Measurements from ENCODE around the gene DOK4. TPM values are rescaled to one million over a fixed set of nuclear protein-coding genes. Genes with fewer than 3 reads are reported as not detected.
"Not testable (repeated sequence)": the region's sequence is repeated elsewhere in the genome, so short reads cannot be mapped to it uniquely, and the experiment has no call there.

Gene DOK4
- total RNA-seq, 3 donors from 2014 or later, result 68.4 to 143 (median 101) TPM

DNA sequence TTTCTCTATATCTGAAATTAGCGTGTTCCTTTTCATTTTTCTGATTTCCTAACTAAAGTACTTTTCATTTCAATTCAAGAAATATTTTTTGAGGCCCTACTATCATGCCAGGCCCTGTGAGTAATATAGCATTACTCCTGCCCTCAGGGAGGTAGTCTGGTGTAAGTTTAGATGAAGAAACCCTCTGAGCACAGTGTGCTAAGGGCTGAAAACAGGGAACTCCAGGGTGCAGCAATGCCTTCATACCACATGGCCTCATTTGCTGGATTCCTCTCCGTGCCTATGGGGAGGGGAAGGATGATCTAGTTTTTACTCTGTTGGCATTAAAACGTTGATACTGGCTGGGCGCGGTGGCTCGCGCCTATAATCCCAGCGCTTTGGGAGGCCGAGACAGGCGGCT, 34.3 kb downstream of the DOK4 start:
- H3K4me1 ChIP-seq (ENCODE audit: low read depth), result no peaks in the 10 kb centered on the region
- TF ChIP-seq, protein P1, sequence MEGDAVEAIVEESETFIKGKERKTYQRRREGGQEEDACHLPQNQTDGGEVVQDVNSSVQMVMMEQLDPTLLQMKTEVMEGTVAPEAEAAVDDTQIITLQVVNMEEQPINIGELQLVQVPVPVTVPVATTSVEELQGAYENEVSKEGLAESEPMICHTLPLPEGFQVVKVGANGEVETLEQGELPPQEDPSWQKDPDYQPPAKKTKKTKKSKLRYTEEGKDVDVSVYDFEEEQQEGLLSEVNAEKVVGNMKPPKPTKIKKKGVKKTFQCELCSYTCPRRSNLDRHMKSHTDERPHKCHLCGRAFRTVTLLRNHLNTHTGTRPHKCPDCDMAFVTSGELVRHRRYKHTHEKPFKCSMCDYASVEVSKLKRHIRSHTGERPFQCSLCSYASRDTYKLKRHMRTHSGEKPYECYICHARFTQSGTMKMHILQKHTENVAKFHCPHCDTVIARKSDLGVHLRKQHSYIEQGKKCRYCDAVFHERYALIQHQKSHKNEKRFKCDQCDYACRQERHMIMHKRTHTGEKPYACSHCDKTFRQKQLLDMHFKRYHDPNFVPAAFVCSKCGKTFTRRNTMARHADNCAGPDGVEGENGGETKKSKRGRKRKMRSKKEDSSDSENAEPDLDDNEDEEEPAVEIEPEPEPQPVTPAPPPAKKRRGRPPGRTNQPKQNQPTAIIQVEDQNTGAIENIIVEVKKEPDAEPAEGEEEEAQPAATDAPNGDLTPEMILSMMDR (IDR thresholded peaks at IDR 0.05), result no peak
- H3K36me3 ChIP-seq (ENCODE audit: low read depth), result peaks cover 9% of the 10 kb centered on the region
- no peak for DNase-seq
- intact Hi-C loops (cut with DNase I, micrococcal nuclease), result no loop called here
- no peak overlapping the region for H3K4me3 ChIP-seq
- no peaks in the 10 kb centered on the region for H3K9me3 ChIP-seq
- no peak for ATAC-seq

DNA sequence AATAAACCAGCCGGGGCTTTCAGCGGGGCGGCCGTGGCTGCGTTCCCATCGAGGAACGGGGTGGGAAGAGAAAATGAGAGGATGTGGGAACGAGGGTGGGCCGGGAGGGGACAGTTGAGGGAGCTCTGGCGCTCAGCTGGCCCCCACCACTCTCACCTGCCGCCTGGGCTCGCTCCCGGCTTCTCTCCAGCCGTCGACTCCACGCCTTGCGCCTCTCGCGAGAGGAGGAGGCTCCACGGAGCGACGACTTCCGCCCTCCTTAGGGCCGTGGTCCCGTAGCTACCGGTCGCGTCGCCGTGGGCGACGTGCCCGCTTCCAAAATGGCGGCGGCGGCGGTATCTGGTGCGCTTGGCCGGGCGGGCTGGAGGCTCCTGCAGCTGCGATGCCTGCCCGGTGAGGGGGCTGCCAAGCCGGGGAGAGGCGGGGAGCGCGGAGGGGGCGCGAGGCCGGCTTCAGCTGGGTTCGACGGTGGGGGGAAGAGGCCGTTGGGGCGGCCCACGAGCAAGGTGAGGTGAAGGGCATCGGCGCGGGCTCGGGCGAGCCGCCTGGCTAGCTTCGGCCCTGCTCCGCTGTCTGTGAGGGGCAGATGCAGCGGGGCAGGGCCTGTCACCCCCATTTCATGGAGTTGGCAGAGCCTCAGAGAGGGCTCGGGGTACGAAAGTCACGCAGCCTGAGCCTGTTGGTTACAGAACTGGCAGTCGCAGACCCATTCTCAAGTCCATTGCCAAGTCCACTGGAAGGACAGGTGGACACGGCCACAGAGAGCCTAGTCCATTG, 38.9 kb downstream of the DOK4 start, which contains the start of the genes CIAPIN1 and COQ9:
TSS of gene CIAPIN1 (minus strand) at position 200 of the 777 bp plus-strand sequence. CDS start 6,457 bp downstream, outside the sequence.
TSS of gene COQ9 (plus strand) at position 294 of the 777 bp plus-strand sequence. CDS start at position 321, 27 bp downstream.
- H3K4me3 ChIP-seq, result peak within 1 kb of the TSS; percentile 86
- no peaks in the 10 kb centered on the region for H3K9me3 ChIP-seq
- ATAC-seq (peak; percentile 99), DNase-seq (peak; percentile 95 to 97 (median 97))
- H3K36me3 ChIP-seq (ENCODE audit: low read depth), result no peaks in the 10 kb centered on the region
- no peaks in the 10 kb centered on the region for H3K4me1 ChIP-seq (ENCODE audit: low read depth)
- intact Hi-C loops (cut with DNase I, micrococcal nuclease), result no loop called here
- TF ChIP-seq, protein P1 (IDR thresholded peaks at IDR 0.05), result no peak

DNA sequence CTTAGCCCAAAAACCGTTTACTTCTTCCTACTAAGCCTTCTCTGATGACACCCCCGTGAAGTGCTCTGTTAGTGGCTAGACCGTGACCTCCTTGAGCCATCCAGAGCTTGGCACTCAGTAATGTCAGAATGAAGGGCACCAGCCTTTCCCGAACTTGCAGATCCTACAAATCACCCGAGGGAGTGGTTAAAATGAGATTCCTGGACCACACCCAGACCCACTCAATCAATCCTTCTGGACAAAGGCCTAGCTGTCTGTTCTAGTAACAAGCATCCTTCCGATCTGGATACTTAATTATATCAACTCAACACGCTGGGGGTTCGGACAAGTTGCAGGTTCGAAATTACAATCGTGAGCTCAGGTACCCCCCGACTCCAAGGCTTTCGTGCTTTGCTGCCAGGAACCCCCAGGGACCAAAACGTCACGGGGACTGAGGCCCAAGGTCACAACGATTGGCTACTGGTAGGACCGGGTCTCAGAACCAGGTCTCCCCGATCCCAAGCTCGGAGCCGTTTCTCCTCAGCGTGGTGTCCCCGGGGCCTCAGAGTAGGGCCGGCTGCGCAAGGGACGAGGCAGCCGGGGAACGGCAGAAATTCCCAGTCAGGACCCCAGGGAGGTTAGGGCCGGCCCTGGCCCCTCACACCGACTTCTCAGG, 39.6 kb downstream of the DOK4 start:
- TF ChIP-seq, protein P1 (IDR thresholded peaks at IDR 0.05), result no peak
- Histone ChIP-seq H3K4me3 (peak overlapping the region; percentile 86), H3K4me1 (ENCODE audit: low read depth) (no peaks in the 10 kb centered on the region), H3K9me3 (no peaks in the 10 kb centered on the region), H3K36me3 (ENCODE audit: low read depth) (no peaks in the 10 kb centered on the region)
- intact Hi-C loops (cut with DNase I, micrococcal nuclease), result no loop called here
- DNase-seq (no peak), ATAC-seq (peak; percentile 39)

DNA sequence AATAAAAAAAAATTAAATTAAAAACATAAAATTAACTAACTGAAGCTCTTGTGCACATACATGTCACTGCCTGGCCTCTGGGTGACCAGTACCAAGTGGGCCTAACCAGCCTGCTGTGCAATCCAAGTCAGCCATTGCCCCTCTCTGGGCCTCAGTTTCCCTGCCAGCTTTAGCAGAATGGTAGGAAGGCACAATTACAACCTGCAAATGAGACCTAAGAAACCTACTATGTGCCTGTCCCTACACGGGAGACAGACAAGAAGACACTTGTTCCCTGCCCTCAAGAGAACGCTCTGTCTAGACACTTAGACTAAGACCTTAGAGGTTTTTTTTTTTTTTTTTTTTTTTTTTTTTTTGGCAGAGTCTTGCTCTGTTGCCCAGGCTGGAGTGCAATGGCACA, 40.8 kb downstream of the DOK4 start:
- TF ChIP-seq, protein P1 (IDR thresholded peaks at IDR 0.05), result no peak
- Histone ChIP-seq H3K4me3 (no peak overlapping the region), H3K36me3 (ENCODE audit: low read depth) (no peaks in the 10 kb centered on the region)

DNA sequence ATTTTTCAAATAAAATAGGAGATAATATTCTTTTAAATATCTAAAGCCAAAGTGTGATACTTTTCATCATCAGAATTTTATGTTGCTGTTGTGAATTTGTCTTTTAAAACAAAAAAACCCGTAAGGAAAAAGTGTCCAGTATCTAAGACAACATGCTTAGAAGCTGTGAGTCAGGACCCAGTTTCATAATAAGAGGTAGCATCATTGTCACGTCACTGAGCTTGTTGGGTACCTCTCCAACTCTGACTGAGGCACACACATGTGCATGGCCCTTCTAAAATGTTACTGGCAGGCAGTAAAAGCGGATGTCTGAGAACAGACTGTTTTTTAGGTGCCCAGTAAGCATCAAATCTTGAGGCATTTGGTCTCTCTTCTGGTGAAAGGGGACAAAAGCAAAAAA, 41.6 kb downstream of the DOK4 start:
- Histone ChIP-seq H3K4me3 (no peak overlapping the region), H3K4me1 (ENCODE audit: low read depth) (no peaks in the 10 kb centered on the region), H3K9me3 (peaks cover 13% of the 10 kb centered on the region), H3K36me3 (ENCODE audit: low read depth) (no peaks in the 10 kb centered on the region)
- DNase-seq, result no peak
- no peak for ATAC-seq
- intact Hi-C loops (cut with DNase I, micrococcal nuclease), result no loop called here
- TF ChIP-seq, protein P1 (IDR thresholded peaks at IDR 0.05), result no peak

More for the DNA sequence above, 40.8 kb downstream of the DOK4 start:
- Histone ChIP-seq H3K4me1 (ENCODE audit: low read depth) (no peaks in the 10 kb centered on the region), H3K9me3 (peaks cover 6% of the 10 kb centered on the region)
- intact Hi-C loops (cut with DNase I, micrococcal nuclease), result no loop called here
- ATAC-seq (no peak), DNase-seq (no peak)

DNA sequence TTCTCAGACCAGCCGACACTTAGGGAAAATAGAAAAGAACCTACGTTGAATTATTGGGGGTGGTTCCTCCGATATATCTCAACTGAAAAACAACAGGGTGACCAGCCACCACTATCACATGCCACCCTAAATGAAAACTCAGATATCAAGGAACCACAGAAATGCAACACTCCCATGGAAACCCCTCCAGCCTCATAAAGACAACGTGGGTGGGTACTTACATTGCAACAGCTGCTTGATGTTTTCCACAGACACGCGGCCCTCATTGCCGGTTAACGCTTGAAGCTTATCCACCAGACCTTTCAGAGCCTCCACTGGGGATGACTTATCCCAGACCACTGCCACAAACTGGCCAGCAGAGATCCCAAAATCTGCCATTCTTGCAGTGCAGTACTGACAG, 45.7 kb downstream of the DOK4 start:
- H3K36me3 ChIP-seq (ENCODE audit: low read depth); DNase-seq; H3K4me3 ChIP-seq; ATAC-seq; H3K4me1 ChIP-seq (ENCODE audit: low read depth); intact Hi-C loops (cut with DNase I, micrococcal nuclease): not testable (repeated sequence)
- H3K9me3 ChIP-seq, result peaks cover 13% of the 10 kb centered on the region

DNA sequence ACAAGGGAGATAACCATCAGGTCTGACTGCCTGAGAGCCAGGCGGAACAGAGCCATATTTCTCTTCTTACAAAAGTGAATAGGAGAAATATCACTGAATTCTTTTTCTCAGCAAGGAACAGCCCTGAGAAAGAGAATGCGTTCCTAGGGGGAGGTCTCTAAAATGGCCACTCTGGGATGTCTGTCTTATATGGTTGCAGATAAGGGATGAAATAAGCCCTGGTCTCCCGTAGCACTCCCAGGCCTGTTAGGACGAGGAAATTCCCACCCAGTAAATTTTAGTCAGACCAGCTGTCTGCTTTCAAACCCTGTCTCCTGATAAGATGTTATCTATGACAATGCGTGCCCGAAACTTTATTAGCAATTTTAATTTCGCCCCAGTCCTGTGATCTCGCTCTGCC, 46.3 kb downstream of the DOK4 start:
- H3K4me3 ChIP-seq; H3K36me3 ChIP-seq (ENCODE audit: low read depth); ATAC-seq; DNase-seq; intact Hi-C loops (cut with DNase I, micrococcal nuclease); H3K4me1 ChIP-seq (ENCODE audit: low read depth): not testable (repeated sequence)
- H3K9me3 ChIP-seq, result peaks cover 13% of the 10 kb centered on the region

Measured in mucosa of descending colon (tissue), 3 donors.